PC-3 (cell line): ENCODE data around the gene GADD45GIP1. TPM values are rescaled to one million over a fixed set of nuclear protein-coding genes. Genes with fewer than 3 reads are reported as not detected.

ENCODE experiments used
- ATAC-seq: fragments of 200-7000 bp; cut with Tn5 transposase; 2 replicates; pipeline ENCODE4 v1.9.1; 2020; ENCODE audit warnings: mild to moderate bottlenecking, moderate library complexity
- BruUV-seq: library from RNA; stranded (reverse); fragments of 400-500 nt; replicated peaks from 2 replicates; lab custom pipeline; 2021; lab: Mats Ljungman, UMichigan
- CTCF ChIA-PET: fragments of 300-600 bp; sonication (Branson Sonifier 250); formaldehyde crosslinking; loops from one replicate; lab custom pipeline; 2022; ENCODE audit warnings: antibody characterized with exemption; lab: Charles Lee
- POLR2A ChIA-PET: fragments of 300-600 bp; sonication (Branson Sonifier 250); formaldehyde crosslinking; loops from one replicate; lab custom pipeline; 2022; ENCODE audit warnings: antibody characterized with exemption; ENCODE audit not compliant: unreplicated experiment; lab: Charles Lee
- DNase-seq: peaks from one replicate; pipeline ENCODE4 v3.0.0-alpha.2; 2015
- H2AFZ ChIP-seq: fragments of 300-600 bp; sonication (generic); 2 replicates; pipeline ENCODE4 v1.6.0; 2016; ENCODE audit warnings: antibody characterized with exemption, low read length
- H3F3A ChIP-seq: fragments of 300-600 bp; sonication (generic); one replicate; pipeline ENCODE4 v1.6.0; 2017; ENCODE audit warnings: antibody characterized with exemption, low read length, control low read depth, mild to moderate bottlenecking; ENCODE audit not compliant: unreplicated experiment
- H3K27ac ChIP-seq: fragments of 300-600 bp; sonication (generic); 2 replicates; pipeline ENCODE4 v1.5.1; 2016; ENCODE audit warnings: mild to moderate bottlenecking, low read length
- H3K27me3 ChIP-seq: fragments of 300-600 bp; sonication (generic); 2 replicates; pipeline ENCODE4 v1.6.1; 2016; ENCODE audit warnings: low read length, mixed read lengths
- H3K36me3 ChIP-seq: fragments of 300-600 bp; sonication (generic); 2 replicates; pipeline ENCODE4 v1.6.1; 2016; ENCODE audit warnings: low read depth, mixed run types, low read length, mixed read lengths
- H3K4me1 ChIP-seq: fragments of 300-600 bp; sonication (generic); 2 replicates; pipeline ENCODE4 v1.5.1; 2016; ENCODE audit warnings: low read length; ENCODE audit not compliant: insufficient read depth
- H3K4me2 ChIP-seq: fragments of 300-600 bp; sonication (generic); 2 replicates; pipeline ENCODE4 v1.6.0; 2016; ENCODE audit warnings: low read length
- H3K4me3 ChIP-seq: fragments of 300-600 bp; sonication (generic); 2 replicates; pipeline ENCODE4 v1.5.1; 2016; ENCODE audit warnings: mild to moderate bottlenecking, low read length, mixed read lengths
- H3K79me2 ChIP-seq: fragments of 300-600 bp; sonication (generic); 2 replicates; pipeline ENCODE4 v1.6.1; 2017; ENCODE audit warnings: low read length, mixed read lengths
- H3K9ac ChIP-seq: fragments of 300-600 bp; sonication (generic); 2 replicates; pipeline ENCODE4 v1.6.0; 2016; ENCODE audit warnings: mild to moderate bottlenecking, low read length
- H3K9me2 ChIP-seq: fragments of 300-600 bp; sonication (generic); replicated peaks from 2 replicates; pipeline ENCODE4 v1.6.1; 2016; ENCODE audit warnings: mixed run types, low read length, mixed read lengths
- H3K9me3 ChIP-seq: fragments of 300-600 bp; sonication (generic); 2 replicates; pipeline ENCODE4 v1.6.1; 2016; ENCODE audit warnings: low read length, mixed read lengths
- H4K20me1 ChIP-seq: fragments of 300-600 bp; sonication (generic); 2 replicates; pipeline ENCODE4 v1.6.1; 2016; ENCODE audit warnings: low read length, mixed read lengths
- EZH2 ChIP-seq: fragments of 300-600 bp; sonication (generic); IDR thresholded peaks from one replicate; pipeline ENCODE4 v1.6.1; 2017; ENCODE audit warnings: antibody characterized with exemption, mild to moderate bottlenecking, low read length; ENCODE audit not compliant: unreplicated experiment
- EZH2phosphoT487 ChIP-seq: fragments of 300-600 bp; sonication (generic); IDR thresholded peaks from 2 replicates; pipeline ENCODE4 v1.6.1; 2018; ENCODE audit warnings: mild to moderate bottlenecking, antibody characterized with exemption, low read length, borderline replicate concordance
- intact Hi-C: fragments of 100-400 bp; cut with micrococcal nuclease; formaldehyde crosslinking; loops from 2 replicates; pipeline ENCODE4 v1.9.0; 2023
- total RNA-seq: library from RNA; depleted of rRNA; stranded (reverse); fragments of >200 nt; gene quantifications from 2 replicates; pipeline ENCODE4 v1.2.3, GENCODE V29; 2014
- TF ChIP-seq, protein P1 (sequence below): fragments of 300-600 bp; sonication (generic); conservative IDR thresholded peaks from 2 replicates; pipeline ENCODE4 v1.5.1; 2017; ENCODE audit warnings: antibody characterized with exemption, low read depth, mild to moderate bottlenecking, low read length

The GADD45GIP1 gene
- total RNA-seq, 1 experiment from 2014 or later: 219 TPM

- no peak overlapping the region for H3K9ac ChIP-seq
- peaks cover 48% of the 10 kb centered on the region for H3K79me2 ChIP-seq
- DNase-seq (no peak), ATAC-seq (no peak)
- no peaks in the 10 kb centered on the region for H3K27me3 ChIP-seq
- no peak overlapping the region for H2AFZ ChIP-seq
- no peaks in the 10 kb centered on the region for H4K20me1 ChIP-seq
- H3K9me2 ChIP-seq: no peaks in the 10 kb centered on the region
- TF ChIP-seq, protein P1, sequence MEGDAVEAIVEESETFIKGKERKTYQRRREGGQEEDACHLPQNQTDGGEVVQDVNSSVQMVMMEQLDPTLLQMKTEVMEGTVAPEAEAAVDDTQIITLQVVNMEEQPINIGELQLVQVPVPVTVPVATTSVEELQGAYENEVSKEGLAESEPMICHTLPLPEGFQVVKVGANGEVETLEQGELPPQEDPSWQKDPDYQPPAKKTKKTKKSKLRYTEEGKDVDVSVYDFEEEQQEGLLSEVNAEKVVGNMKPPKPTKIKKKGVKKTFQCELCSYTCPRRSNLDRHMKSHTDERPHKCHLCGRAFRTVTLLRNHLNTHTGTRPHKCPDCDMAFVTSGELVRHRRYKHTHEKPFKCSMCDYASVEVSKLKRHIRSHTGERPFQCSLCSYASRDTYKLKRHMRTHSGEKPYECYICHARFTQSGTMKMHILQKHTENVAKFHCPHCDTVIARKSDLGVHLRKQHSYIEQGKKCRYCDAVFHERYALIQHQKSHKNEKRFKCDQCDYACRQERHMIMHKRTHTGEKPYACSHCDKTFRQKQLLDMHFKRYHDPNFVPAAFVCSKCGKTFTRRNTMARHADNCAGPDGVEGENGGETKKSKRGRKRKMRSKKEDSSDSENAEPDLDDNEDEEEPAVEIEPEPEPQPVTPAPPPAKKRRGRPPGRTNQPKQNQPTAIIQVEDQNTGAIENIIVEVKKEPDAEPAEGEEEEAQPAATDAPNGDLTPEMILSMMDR: no peak
- no peak for TF ChIP-seq EZH2phosphoT487
- TF ChIP-seq EZH2: no peak
- peaks cover 23% of the 10 kb centered on the region for H3K4me1 ChIP-seq
- H3F3A ChIP-seq: peaks cover 7% of the 10 kb centered on the region
- CTCF ChIA-PET: no interaction called here
- intact Hi-C loops: no loop called here
- H3K4me2 ChIP-seq: no peak overlapping the region
- no peak overlapping the region for H3K27ac ChIP-seq
- H3K4me3 ChIP-seq: no peak overlapping the region
- peaks cover 47% of the 10 kb centered on the region for H3K36me3 ChIP-seq
- POLR2A ChIA-PET: interaction anchor here (0.5 kb wide), 1 partner anchor 78 kb away, joined by 7 read pairs; no protein-coding TSS in a partner anchor
- H3K9me3 ChIP-seq: no peaks in the 10 kb centered on the region
- BruUV-seq: no TSS peak
These were observed 7.4 kb downstream of the GADD45GIP1 start for GRCh38 chr19:12949363-12950283.

GRCh38 chr19:12948612-12949362 is 8.2 kb downstream of the GADD45GIP1 start:
- Histone ChIP-seq H3K4me1 (peaks cover 23% of the 10 kb centered on the region), H2AFZ (no peak overlapping the region), H4K20me1 (no peaks in the 10 kb centered on the region), H3K4me3 (no peak overlapping the region), H3K27me3 (no peaks in the 10 kb centered on the region), H3K79me2 (peaks cover 40% of the 10 kb centered on the region), H3K9ac (no peak overlapping the region), H3K36me3 (peaks cover 46% of the 10 kb centered on the region), H3K9me2 (no peaks in the 10 kb centered on the region), H3K4me2 (no peak overlapping the region), H3K27ac (no peak overlapping the region), H3K9me3 (no peaks in the 10 kb centered on the region), H3F3A (peaks cover 15% of the 10 kb centered on the region)
- ChIA-PET POLR2A (no interaction called here), CTCF (no interaction called here)
- BruUV-seq: no TSS peak
- ATAC-seq (no peak), DNase-seq (no peak)
- intact Hi-C loops: no loop called here
- TF ChIP-seq, protein P1: no peak
- no peak for TF ChIP-seq EZH2phosphoT487
- no peak for TF ChIP-seq EZH2
